Activated CD4-positive, CD25-positive, alpha-beta regulatory T cell treated with anti-CD3 and anti-CD28 coated beads, Interleukin-2, amount 50 U/mL, for 16 hours (primary cell): ENCODE results near the gene CPTP.

Experiments
- DNase-seq: peaks from one replicate; pipeline ENCODE4 v3.0.0-alpha.2; 2020; ENCODE audit warnings: low read depth, low spot score

CPTP gene

GRCh38 chr1:1292442-1292779 lies 32.2 kb upstream of the CPTP start:
- no peak for DNase-seq

GRCh38 chr1:1292851-1293250 lies 31.8 kb upstream of the CPTP start:
- DNase-seq: no peak

GRCh38 chr1:1293263-1294249 lies 31.0 kb upstream of the CPTP start:
- no peak for DNase-seq

GRCh38 chr1:1294250-1294890 lies 30.2 kb upstream of the CPTP start:
- no peak for DNase-seq

- DNase-seq: no peak
Observed at GRCh38 chr1:1295154-1295923, 29.3 kb upstream of the CPTP start.

GRCh38 chr1:1296070-1297061 lies 28.2 kb upstream of the CPTP start:
- DNase-seq: no peak

- DNase-seq: no peak
Observed at GRCh38 chr1:1297802-1298424, 26.7 kb upstream of the CPTP start.

GRCh38 chr1:1298861-1299685 lies 25.5 kb upstream of the CPTP start:
- DNase-seq: no peak

- DNase-seq: no peak
Observed at GRCh38 chr1:1299686-1300351, 24.8 kb upstream of the CPTP start.

GRCh38 chr1:1300352-1300739 lies 24.3 kb upstream of the CPTP start:
- DNase-seq: no peak

GRCh38 chr1:1302006-1302430 lies 22.6 kb upstream of the CPTP start:
- DNase-seq: no peak

GRCh38 chr1:1302951-1303509 lies 21.6 kb upstream of the CPTP start:
- DNase-seq: no peak

- no peak for DNase-seq
Observed at GRCh38 chr1:1303736-1304135, 20.9 kb upstream of the CPTP start.

GRCh38 chr1:1304331-1305299 lies 20.0 kb upstream of the CPTP start:
- DNase-seq: no peak

GRCh38 chr1:1305300-1306069 lies 19.1 kb upstream of the CPTP start:
- DNase-seq: peak; percentile 42

- DNase-seq: no peak
Observed at GRCh38 chr1:1306070-1306660, 18.4 kb upstream of the CPTP start.
